Activated CD8-positive, alpha-beta memory T cell treated with anti-CD3 and anti-CD28 coated beads for 4 hours (primary cell): ENCODE measurements around the gene NR3C1.

Experiments used
- DNase-seq, 2 donors: peaks; one replicate each; pipeline ENCODE4 v3.0.0-alpha.2; 2020; ENCODE audit warnings: low read depth in 2 of 2

NR3C1 gene

DNA sequence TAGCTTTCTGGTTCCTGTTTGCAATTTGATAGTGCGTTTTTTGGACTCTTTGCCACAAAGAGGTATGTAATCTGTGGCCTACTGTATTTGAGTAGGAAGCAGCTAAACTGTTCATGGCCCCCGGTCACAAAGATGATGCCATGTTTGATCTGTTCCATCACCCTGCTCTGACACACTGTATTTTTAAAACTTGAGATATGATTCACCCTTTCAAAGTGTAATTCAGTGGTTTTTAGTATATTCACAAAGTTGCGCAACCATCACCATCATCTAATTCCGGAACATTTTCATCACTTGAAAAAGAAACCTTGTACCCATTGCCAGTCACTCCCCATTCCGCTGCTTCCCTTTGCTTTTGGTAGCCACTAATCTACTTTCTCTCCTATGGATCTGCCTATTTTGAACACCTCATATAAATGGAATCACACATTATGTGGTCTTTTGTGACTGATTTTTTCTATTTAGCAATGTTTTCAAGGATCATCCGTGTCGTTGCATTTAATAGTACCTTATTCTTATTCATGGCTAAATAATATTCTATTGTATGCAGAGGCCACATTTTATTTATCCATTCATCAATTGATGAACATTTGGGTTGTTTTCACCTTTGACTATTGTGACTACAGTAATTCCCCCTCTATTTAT is 141.6 kb downstream of the NR3C1 start:
- DNase-seq: no peak

GRCh38 chr5:143259254-143259605 is 144.3 kb downstream of the NR3C1 start:
- no peak for DNase-seq

- no peak for DNase-seq
Measured at GRCh38 chr5:143258559-143259253, 144.8 kb downstream of the NR3C1 start.

DNA sequence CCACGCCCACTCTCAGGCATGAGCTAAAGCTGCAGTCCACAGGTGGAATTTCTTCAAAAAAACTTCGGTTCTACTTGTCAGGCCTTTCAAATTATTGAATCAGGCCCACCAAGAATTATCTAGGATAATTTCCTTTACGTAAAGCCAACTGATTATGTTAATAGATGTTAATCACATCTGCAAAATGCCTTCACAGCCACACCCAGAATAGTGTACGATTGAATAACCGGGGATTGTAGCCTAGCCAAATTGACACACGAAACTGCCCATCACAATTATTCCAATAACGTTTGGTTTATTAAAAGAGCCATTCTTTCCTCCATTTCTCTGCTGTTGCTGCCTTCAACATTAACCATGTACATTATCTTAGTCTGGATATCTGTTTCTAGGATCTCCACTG is 148.7 kb downstream of the NR3C1 start:
- no peak for DNase-seq

DNA sequence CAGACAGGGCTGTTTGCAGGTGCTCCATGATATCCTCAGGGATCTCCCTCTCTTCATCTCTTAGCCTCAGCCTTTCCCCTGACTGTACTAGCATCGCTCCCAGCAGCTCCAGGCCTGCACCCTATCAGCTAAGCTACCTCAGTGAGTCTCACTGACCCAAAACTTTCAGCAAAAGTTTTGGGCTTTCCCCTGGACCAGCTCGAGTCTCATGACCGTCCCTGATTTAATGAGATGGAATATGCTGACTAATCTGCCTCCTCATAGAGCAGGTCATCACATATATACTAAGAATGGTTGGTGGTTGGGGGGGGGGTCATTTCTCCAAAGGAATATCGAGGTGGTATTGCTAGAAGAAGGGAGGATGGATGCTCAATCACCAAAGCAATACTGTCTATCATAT is 151.5 kb downstream of the NR3C1 start:
- no peak for DNase-seq

DNA sequence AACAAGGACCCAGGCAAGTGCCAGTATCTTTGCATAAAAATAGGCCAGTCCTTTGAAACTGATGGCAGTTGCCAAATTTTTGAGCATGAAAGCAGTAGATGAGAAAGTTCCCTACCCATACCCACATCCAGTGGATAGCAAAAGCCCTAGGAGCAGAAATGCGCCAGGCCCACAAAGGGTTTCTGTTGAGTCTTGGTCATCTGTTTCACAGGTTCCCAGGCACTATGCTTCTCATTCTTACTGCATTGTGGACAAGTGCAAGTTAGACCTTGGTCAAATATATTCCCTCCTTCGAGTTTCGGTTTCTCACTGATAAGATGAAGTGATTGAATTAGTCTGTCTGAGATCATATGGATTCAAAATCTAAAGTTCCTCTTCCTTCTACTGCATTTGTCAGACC is 152.3 kb downstream of the NR3C1 start:
- DNase-seq: no peak

DNA sequence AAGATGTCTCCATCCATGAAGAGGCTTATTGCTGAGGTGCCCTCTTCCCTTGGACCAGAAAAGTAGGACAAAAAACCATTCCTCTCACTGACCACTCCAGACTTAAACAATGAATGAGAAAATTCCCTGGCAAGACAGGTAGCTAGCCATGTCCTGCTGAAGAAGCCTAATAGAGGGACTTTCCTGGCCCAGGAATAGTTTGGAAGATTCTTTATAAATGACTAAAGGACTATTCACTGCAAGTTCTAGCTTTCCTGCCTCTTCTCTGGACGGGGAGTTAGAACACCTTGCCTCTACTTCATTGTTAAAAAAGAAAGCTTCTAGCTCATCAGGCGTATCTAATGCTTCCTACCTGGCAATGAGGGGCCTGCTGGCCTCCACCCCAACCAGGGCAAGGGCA is 153.6 kb downstream of the NR3C1 start:
- no peak for DNase-seq

DNA sequence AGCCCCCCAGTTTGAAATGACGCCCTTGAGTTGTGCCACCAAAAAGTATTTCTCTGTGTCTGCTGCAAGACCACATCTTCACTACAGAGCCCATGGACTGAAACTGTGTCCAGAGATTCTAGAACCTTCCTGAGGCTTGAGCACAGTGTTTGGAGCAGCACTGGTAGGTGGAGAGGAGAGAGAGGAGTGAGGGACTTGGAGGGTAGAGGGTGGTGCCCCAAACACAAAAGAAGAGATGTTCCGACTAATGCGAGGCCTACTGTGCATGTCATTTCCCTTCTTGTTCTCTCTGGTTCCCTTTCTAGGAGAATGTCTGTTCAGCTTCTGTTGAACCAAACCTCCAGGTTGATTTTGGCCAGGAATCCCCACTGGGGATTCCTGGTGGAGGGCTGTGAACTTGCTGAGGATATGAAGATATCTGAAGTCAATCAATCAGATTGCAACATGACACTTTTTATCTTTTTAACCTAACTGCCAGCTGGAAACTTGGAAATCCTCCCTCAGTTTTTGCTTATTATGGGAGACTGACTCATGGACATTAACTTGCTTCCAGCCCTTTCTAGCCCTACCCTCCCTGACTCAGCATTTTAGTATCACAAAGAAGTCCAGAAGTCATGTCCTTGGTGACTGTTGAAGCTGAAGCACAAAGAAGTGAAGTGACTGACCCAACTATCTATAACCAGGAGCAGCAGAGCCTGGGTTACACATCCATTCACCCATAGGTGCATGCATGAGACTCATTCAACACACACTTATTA is 154.5 kb downstream of the NR3C1 start:
- no peak for DNase-seq

DNA sequence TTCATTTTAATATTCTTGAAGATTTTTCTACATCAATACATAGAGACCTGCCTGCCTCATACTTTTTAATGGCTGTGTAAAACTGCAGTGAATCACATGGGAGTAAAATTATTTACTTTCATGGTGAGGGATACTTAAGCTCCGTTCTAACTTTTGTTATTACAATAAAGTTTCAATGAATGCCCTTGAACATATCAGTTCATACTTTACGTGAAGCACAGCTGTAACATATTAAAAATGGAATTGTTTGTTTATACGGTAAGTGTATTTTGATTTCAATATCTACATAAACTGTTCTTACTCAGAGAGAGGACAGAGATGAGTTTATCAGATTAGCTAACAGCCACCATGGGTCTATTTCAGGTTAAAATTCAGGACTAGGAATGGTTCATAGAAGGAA is 155.1 kb downstream of the NR3C1 start:
- DNase-seq: no peak

DNA sequence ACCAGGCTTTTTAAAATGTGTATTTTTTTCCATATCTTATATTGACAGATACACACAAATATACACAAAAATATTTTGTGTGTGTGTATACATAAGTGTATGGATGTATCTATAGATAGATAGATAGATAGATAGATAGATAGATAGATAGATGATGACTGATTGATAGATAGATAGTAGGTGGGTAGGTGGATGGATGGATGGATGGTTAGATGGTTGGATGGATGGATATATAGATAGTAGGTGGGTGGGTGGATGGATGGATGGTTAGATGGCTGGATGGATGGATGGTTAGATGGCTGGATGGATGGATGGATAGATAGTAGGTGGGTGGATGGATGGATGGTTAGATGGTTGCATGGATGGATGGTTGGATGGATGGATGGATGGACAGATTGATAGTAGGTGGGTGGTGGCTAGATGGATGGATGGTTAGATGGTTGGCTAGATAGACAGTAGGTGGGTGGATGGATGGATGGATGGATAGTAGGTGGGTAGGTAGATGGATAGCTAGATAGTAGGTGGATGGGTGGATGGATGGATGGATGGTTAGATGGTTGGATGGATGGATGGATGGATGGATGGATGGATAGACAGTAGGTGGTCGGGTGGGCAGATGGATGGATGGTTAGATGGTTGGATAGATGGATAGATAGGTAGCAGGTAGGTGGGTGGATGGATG is 156.2 kb downstream of the NR3C1 start:
- DNase-seq: no peak

DNA sequence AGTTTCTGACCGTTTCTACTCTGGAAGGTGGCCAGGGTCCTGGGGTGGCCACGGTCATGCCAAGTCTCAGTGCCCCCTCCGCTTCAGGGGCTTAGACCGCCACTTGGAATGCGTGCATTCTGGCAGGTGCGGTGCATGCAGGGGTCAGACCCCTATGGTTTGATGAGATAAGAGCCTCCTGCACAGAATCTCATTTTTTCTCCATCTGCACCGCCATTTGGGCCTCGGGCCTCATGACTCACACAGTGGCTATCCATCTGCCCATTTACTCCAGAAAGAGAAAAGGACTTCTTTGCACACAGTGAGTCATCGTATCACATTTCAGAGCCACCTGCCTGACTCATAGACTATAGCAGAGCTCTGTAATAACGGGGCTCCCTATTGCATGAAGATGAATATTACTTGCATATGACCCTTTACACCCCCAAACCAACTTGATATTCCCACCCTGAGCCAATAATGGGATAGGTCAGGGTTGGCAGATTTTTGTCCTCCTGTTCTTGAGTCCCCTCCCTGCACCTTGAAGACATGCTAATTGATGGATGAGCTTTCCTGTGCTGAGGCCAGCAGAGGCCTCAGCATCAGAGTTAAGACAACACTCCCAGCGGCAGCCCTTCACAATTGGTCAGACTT is 157.4 kb downstream of the NR3C1 start:
- no peak for DNase-seq

- DNase-seq: no peak
Measured at GRCh38 chr5:143244990-143245389, 158.5 kb downstream of the NR3C1 start.

DNA sequence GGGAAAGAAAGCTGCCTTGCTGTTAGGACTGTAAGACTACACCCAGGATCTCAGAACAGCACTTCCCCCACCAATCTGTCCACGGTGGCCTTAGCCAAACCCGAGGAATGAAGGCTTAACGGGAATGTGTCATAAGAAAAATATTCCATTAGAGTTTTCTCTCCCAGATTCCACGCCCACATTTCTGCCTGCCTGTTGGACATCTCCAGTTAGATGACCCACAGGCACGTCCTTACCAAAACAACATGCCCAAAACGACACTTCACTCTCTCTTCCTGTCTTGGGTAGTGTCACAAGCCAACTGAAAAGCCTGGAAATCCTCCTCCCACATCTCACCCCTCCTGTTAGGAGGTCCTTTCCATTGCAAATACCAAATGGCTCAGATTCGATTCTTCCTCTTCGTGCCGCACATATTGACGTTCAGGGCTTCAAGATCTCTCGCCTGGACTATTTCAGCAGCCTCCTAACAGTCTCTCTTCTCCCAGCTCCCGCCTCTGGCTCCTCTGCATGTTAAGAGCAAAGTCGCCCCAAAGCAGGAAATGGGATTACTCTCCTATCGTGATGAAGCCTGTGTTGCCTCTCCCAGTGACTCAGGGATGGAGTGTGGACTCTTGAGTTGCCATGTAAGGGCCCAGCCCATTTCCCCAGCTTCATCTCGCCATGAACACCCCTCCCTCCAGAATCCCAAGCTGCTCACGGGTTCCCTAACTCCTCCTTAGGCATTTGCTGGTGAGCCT is 159.3 kb downstream of the NR3C1 start:
- no peak for DNase-seq

DNA sequence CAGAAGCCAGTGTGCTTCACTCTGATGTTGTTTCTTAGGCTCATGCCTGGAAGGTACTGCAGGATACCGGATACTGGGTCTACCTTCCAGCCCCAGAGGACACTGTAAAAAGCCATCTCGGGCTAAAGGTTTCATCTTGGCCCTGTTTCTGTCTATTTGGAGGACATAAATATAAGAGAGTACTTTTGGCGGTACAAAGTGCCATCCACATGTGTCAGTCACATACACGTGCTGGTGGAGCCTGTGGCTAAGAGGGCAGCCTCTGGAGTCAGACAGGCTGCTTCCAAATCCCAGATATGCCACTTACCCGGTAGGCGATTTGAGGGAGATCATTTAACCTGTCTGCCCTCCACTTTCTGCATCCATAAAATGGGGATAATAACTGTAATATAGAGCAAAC is 160.4 kb downstream of the NR3C1 start:
- DNase-seq: no peak

- DNase-seq: no peak
Measured at GRCh38 chr5:143241892-143242291, 161.6 kb downstream of the NR3C1 start.

- DNase-seq: no peak
Measured at GRCh38 chr5:143239882-143240518, 163.5 kb downstream of the NR3C1 start.

- no peak for DNase-seq
Measured at GRCh38 chr5:143238620-143239019, 164.9 kb downstream of the NR3C1 start.

DNA sequence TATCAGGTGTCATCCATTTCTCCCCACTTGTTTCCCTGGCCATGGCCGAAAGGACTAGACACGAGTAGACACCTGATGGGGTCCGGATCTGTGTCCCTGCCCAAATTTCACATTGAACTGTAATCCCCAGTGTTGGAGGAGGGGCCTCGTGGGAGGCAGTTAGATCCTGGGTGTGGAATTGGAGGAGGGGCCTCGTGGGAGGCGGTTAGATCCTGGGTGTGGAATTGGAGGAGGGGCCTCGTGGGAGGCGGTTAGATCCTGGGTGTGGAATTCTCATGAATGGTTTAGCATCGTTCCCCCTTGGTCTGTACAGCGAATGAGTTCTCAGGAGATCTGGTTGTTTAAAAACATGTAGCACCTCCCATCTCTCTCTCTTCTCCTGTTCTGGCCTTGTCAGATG is 165.8 kb downstream of the NR3C1 start:
- DNase-seq: no peak

DNA sequence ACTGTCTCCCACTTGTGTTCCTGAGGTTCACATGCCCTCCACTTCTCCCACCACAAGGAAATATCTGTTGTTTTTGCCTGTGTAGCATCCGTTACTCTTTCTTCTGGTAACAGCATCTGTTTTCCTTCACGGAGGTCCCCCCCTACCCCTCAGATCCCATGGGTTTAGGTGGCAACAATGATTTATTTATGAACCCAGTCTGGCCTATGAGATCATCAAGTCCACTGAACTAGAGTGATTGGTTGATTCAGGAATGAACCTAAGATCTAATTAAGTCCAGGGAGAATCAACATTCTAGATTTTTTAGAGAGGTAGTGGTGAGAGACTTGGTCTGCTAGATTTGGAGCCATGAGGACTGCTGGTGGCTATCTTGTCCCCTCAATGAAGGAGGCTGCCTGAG is 166.8 kb downstream of the NR3C1 start:
- no peak for DNase-seq

- DNase-seq: no peak
Measured at GRCh38 chr5:143235423-143235822, 168.1 kb downstream of the NR3C1 start.
